CD1c-positive myeloid dendritic cell (primary cell): ENCODE data around the gene SLC27A4.

Experiments
- DNase-seq: peaks from one replicate; pipeline ENCODE4 v3.0.0-alpha.2; 2016; ENCODE audit errors: extremely low spot score

SLC27A4 gene

GRCh38 chr9:128365525-128365924, 25.2 kb downstream of the SLC27A4 start:
- no peak for DNase-seq

GRCh38 chr9:128369024-128369706, 28.8 kb downstream of the SLC27A4 start:
- no peak for DNase-seq

DNA sequence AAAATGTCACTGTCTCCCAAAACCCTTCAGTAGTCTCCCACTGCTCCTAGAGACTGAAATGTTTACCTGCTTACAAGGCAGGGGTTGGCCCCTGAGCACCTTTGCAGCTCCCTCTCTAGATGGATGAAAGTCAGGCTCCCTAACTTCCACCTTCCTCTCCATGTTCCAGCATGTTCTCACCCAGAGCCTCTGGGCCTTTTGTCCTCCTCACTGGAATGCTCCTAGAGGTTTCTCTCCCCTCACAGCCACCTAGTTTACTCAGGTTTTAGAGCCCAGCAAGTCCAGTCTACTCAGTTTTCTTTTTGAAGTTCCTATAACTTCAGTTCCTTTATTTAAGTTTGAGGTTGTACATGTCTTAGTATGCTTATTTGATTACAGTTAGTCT, 30.0 kb downstream of the SLC27A4 start:
- no peak for DNase-seq

GRCh38 chr9:128370752-128371629, 30.7 kb downstream of the SLC27A4 start, which contains the start of gene URM1:
Gene URM1 (plus strand): TSS chr9:128371374. CDS start chr9:128371381, 7 bp downstream.
- DNase-seq, result peak; percentile 99

DNA sequence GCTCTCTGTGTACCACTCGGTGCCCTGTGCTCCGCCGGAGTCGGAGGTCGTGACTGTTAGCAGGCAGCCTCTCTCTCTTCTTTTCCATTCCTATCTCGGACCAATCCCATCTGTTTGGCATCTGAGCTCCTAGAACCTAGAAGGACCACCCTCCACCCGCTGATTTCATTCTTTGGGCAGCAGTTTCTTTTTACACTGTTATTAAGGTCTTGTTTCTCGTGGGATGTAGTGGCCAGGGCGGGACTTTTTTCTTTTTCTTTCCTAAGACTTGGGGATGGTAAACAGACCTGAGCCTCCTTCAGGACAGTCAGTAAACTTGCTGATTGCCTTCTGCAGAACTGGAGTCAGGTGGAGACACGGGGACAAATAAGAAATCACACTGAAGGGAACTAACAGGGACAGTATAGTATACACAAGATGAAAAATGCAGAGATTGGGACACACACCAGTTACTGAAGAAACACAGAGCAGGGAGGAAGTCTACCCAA, 31.3 kb downstream of the SLC27A4 start:
- peak; percentile 32 for DNase-seq

DNA sequence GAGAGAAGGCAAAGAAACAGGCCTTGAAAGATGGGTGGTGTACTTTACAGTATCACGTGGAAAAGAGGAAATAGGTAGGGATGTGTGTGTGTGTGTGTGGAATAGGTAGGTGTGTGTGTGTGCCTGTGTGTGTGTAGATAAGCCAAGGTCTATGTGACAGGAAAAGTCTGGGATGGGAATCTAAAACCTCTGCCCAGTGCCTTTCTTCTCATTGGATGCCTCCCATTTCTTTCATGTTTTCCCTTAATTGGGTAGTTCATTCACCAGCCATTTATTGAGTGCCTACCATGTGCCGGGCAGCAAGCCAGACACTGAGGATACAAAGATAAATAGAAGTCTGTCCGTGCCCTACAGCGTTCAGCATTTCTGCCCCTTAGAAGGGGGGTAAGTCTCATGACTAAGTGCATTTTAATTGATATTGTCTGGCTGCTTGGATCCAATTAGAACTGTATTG, 31.9 kb downstream of the SLC27A4 start:
- DNase-seq, result no peak

GRCh38 chr9:128372784-128373183, 32.5 kb downstream of the SLC27A4 start:
- DNase-seq, result peak; percentile 3

- DNase-seq, result no peak
These were observed 33.9 kb downstream of the SLC27A4 start for GRCh38 chr9:128374221-128374675.

- DNase-seq, result no peak
These were observed 35.5 kb downstream of the SLC27A4 start for GRCh38 chr9:128375865-128376264.

DNA sequence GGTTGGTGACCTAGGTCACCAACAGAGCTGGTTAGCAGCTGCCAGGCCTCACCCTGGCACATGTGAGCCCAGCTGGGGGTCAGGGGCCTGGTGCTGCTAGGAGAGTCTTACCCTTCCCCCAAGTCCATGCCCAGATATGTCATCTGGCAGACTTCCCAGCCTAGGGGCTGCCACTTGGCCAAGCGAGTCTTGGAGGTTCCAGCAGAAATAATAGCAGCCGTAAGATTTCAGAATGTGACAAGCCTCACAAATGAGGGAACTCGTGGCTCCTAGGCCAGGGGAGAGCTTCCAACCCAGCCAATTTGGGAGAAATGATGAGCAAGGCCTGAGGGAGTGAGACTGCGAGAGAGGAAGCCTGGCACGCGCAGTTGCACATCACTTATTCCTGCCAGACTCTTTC, 41.9 kb downstream of the SLC27A4 start:
- DNase-seq, result no peak

- no peak for DNase-seq
These were observed 42.9 kb downstream of the SLC27A4 start for GRCh38 chr9:128383007-128383753.

GRCh38 chr9:128383791-128384190, 43.5 kb downstream of the SLC27A4 start:
- DNase-seq, result no peak

DNA sequence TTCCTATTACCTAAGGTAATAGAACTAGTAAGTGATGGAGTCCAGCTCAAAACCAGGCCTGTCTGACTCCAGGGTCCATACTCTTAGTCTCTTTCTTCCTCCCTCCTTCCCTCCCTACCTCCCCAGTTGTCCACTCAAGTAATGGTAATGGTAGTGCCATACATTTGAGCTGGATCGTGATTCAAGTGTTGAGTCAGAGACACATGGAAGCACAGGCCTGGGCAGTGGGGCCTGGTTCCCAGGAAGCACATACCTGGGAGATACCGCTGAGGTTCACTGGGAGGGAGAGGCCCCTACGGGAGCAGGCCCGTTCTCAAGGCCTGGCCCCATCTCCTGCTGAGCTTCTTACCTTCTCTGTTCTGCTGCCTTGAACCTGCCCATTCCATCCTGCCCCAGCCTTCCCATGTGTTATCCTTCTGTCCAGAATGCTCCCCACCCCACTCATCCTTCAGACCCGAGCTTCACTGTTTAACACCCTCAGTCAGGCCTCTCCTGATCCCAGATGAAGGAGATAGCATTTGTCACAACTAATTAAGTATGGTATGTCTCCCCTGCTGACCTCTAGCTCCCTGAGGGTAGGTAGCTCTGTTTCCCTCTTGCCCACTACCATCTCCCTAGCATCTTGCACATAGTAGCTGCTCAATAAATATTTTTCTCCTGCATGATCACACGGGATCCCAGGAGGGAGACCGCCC, 44.6 kb downstream of the SLC27A4 start:
- DNase-seq, result no peak

DNA sequence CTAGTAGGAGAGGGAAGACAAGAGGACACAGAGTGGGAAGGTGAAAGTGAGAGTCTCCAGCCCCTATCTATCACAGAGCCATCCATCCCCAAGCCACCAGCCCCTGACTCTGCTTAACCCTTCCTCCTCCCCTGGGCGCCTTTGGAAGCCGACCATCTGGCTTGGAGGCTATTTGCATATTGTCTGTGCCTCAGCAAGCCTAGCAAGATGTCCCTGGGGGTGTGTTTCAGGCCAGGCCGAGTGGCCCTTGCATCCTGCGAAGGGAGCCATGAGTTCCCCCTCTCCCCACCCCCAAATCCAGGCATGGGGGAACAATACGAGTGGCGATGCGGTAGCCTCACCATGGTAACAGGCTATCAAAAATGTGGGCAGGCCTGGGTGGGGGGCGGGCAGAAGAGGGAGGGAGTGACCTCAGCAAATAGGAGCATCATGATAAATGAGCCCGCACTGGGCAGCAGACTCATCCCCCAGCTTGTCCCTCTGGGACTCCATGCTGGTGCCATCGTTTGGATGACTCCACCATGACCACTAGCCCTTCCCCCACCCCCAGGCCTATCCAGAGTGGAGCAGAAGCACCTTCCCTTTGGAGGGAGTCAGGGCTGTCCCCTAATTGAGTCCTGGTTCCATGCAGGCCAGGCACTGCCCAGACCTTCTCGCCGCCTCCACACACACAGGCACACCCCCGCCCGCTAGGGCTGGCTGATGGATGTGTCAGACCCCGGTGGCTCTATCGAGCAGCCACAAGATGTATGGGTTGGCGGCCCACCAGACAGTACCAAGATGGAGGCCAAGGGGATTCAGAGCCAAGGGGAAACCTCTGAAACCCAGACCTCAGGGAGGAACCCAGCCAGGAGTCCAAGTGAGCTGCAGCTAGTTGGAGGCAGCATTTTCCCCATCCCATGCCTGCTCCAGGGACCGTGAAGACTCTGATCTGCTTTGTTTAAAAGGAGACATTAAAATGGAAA, 45.5 kb downstream of the SLC27A4 start:
- no peak for DNase-seq

- no peak for DNase-seq
These were observed 47.8 kb downstream of the SLC27A4 start for GRCh38 chr9:128388150-128388549.

DNA sequence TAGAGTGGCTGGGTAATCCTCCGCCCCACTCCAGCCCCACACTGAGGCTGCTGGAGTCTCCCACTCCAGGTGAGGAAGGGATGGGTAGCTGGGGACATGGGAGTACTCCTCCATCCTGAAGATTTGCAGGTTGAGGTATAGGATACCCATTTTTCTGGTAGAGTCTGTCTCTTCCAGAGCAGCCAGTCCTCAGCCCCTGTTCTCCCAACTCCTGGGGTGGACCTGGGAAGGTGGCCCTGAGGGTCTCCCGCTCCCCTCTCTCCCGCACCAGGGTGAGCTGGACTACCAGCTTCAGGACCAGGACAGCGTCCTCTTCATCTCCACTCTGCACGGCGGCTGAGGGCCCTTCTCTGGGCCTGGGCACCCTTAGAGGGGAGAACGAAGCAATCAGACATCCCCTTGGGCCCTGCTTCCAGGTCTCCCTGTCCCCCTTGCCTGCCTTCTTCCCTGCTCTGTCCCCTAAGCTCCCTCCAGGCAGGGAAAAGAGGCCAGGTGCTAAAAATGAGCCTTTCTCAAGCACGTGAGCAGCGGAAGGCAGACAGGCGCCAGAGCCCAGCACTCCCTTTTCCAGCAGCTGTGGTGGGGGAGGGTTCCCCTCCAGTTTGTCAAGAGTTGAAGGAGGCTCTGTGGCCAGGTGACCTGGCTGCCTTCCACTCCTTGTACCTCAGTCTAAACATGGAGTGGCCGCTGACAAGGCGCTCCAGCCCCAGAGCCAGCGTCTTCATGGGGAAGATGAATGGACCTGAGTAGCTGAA, 49.2 kb downstream of the SLC27A4 start:
- DNase-seq, result no peak

GRCh38 chr9:128390150-128390812, 50.0 kb downstream of the SLC27A4 start:
- no peak for DNase-seq

GRCh38 chr9:128390813-128391711, 50.7 kb downstream of the SLC27A4 start:
- no peak for DNase-seq
